Activated CD4-positive, CD25-positive, alpha-beta regulatory T cell (primary cell): ENCODE data around the gene EML6.
"Not testable (repeated sequence)": the region's sequence is repeated elsewhere in the genome, so short reads cannot be mapped to it uniquely, and the experiment has no call there.

ENCODE experiments used
- DNase-seq, 4 experiments: peaks; one replicate each; lab custom pipeline; 2025; lab: John Stamatoyannopoulos, UW

Gene EML6

GRCh38 chr2:54850171-54851122 lies 127.0 kb downstream of the EML6 start:
- no peak for DNase-seq

GRCh38 chr2:54853616-54854310 lies 130.3 kb downstream of the EML6 start:
- DNase-seq = no peak

- no peak for DNase-seq
Measured at GRCh38 chr2:54855434-54855833, 132.0 kb downstream of the EML6 start.

GRCh38 chr2:54858021-54858681 lies 134.7 kb downstream of the EML6 start:
- no peak for DNase-seq

DNA sequence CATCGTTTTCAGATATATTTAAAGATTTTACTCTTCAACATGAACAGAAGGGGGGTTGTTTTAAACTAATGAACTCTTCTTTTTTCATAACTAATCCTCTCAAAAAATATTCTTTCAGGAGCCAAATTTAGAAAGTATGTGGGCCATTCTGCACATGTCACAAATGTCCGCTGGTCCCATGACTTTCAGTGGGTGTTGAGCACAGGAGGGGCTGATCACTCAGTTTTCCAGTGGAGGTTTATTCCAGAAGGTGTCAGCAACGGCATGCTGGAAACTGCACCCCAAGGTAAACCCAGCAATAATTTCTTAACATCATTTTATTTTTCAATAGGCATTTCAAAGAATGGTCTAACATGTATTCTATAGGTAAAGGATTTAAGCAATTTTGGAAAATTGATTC lies 136.0 kb downstream of the EML6 start:
- DNase-seq = no peak

GRCh38 chr2:54859997-54860701 lies 136.7 kb downstream of the EML6 start:
- no peak for DNase-seq

- DNase-seq = no peak
Measured at GRCh38 chr2:54862229-54862628, 138.8 kb downstream of the EML6 start.

DNA sequence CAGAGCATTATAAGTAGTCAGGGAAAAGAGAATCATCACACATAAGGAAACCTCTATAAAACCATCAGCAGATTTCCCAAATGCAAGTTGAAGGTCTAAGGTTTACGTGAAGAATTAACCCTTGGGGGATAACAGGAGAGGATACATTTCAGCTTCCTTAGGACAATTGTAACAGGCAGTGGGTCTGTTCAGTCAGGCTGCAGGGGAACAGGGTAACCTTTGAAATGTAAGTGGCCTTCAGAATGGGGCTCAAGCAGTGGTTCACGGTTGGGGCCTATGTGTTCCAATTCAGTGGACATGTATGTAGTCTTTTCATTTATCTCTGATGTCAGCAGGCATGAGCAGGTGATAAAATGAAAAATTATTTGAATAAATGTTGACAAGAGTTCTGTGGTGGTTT lies 139.3 kb downstream of the EML6 start:
- no peak for DNase-seq

DNA sequence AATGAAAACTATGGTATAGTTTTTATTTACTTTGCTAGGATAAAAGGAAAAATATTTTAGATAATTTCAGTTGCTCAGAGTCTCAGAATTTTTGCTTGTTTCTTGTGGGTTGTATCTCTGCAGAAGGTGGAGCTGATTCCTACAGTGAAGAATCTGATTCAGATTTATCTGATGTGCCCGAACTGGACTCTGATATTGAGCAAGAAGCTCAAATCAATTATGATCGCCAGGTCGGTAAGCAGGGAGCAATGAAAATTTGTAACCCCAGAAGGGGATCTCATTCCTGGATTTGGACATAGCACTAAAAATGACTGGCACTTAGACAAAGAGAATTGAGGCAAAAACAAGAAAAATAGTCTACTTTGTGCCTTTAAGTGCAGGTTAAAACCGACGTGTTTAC lies 140.2 kb downstream of the EML6 start:
- no peak for DNase-seq

- DNase-seq = no peak
Measured at GRCh38 chr2:54864096-54864495, 140.6 kb downstream of the EML6 start.

- DNase-seq = no peak
Measured at GRCh38 chr2:54864727-54865126, 141.3 kb downstream of the EML6 start.

- no peak for DNase-seq
Measured at GRCh38 chr2:54866179-54866578, 142.7 kb downstream of the EML6 start.

- DNase-seq = no peak
Measured at GRCh38 chr2:54866868-54867267, 143.4 kb downstream of the EML6 start.

DNA sequence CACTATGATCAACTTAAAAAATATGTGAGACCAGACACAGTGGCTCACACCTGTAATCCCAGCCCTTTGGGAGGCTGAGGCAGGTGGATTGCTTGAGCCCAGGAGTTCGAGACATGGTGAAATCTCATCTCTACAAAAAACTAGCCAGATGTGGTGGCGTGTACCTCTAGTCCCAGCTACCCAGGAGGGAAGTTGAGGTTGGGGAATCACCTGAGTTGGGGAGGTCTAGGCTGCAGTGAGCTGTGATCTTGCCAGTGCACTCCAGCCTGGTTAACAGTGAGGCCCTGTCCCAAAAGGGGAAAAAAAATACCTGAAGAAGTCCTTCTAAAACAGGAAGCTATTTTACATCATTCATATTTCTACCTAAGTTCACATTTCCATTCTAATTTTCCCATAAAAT lies 144.0 kb downstream of the EML6 start:
- no peak for DNase-seq

- DNase-seq = no peak
Measured at GRCh38 chr2:54871457-54872107, 148.1 kb downstream of the EML6 start.

DNA sequence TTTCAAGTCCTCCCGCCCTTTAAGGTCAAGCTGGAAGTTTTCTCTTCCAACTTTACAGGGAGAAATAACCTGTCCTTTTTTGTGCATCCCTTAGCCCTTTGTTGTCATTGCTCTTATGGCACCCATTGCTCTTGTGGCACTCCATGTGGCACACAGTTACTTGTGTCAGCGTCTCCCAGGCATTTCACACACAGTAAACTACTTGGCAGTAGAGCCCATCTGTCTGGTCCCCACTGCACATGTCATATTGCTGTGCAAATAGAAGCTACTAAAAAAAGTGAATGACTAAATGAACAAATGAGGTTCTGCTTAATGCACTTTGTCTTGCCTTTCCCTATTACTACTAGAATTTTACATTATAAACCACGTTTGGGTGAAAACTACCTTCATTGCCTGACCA lies 149.3 kb downstream of the EML6 start:
- no peak for DNase-seq

DNA sequence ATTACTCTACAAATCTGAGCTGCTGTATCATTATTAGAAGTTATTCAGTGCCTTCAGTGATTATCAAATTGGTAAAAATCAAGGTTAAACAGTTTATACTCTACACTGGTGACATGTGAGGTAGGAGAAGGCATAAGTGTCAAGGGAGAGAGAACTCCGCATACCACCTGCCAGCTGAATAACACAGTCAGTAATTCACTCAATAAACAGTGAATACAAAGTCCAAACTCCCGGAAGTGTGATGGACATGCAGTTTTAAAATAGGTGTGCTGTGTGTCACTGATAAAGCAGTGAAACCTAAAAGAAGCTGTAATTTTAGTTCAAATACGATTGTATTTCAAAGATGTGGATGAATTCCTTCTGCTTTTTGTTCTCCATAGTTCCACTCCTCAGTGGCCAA lies 149.8 kb downstream of the EML6 start:
- not testable (repeated sequence) for DNase-seq

- DNase-seq = no peak
Measured at GRCh38 chr2:54876764-54877163, 153.3 kb downstream of the EML6 start.

DNA sequence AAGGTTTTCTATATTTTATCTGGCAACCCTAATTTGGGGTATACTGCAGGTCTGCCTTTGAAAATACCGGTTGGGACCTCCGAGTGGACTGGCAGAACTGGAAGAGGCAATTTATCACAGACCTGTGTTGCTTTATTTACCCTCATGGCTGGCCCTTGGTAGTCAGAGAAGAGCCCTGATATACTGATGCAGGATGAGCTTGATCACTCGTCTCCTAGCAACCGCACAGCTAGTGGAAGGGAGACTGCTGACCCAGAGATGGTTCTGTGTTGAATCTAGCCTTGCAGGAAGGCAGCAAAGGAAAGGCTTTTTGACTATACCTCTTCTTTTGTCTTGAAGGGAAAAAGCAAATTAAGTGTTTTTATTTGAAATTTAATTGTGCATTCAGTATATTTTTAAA lies 154.7 kb downstream of the EML6 start:
- no peak for DNase-seq

- no peak for DNase-seq
Measured at GRCh38 chr2:54879032-54879431, 155.6 kb downstream of the EML6 start.

DNA sequence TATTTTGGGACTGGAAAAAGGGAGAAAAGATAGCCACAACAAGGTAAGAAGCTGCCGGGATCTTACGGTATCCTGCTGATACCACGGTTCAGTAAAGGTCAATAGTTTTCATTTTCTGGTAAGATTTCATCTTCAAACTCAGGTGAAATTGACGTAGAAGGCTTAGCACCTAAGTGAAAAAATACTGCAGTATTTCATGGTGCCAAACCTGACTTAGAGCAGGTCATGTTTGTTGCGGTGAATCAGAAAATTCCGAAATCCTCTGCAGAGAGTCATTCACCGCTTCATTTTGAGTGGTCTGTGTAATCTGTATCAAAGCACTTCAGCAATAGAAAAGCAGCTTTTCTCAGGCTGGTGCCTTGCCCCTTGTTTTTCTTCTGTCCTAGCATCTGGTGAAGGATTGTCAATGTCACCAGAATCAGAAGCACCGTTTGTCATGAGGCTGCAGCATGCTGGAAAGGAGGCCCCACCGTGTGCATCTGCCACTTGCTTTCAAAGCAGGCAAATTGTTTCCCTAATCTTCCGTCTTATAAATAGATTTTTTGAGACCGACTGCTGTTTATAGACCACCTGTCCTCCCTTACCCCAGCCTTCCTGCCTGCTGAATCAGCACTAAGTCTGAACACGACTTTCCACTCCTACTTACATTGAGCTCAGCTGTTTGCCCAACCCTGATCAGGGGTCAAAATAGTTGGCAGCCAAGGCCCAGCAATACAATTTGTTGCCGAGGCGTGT lies 156.3 kb downstream of the EML6 start:
- no peak for DNase-seq
